GM12878 (cell line): ENCODE measurements around the gene MAPKAP1. TPM values are rescaled to one million over a fixed set of nuclear protein-coding genes. Genes with fewer than 3 reads are reported as not detected.

Source experiments
- BCL11A ChIP-seq: IDR thresholded peaks from 2 replicates; pipeline ENCODE4 v1.6.1; 2011; ENCODE audit warnings: low read depth, low read length
- CHD1 ChIP-seq: IDR thresholded peaks from 2 replicates; pipeline ENCODE4 v1.6.1; 2012; ENCODE audit warnings: low read depth, low read length, improper control_type of control experiment
- IKZF2 ChIP-seq, 2 experiments: fragments of 450-650 bp; IDR thresholded peaks; 2 replicates each; pipeline ENCODE4 v1.6.1; 2017; ENCODE audit warnings: mild to moderate bottlenecking in 2 of 2, moderate library complexity in 2 of 2
- ZBTB4 ChIP-seq: fragments of 450-650 bp; formaldehyde crosslinking; IDR thresholded peaks from 2 replicates; pipeline ENCODE4 v1.4.0; 2022; ENCODE audit warnings: mild to moderate bottlenecking, moderate library complexity
- ZBTB40 ChIP-seq: fragments of 450-650 bp; IDR thresholded peaks from 2 replicates; pipeline ENCODE4 v1.6.1; 2016; ENCODE audit warnings: mild to moderate bottlenecking, moderate library complexity, borderline replicate concordance
- polyA plus RNA-seq, 11 experiments: library from polyadenylated mRNA; depleted of rRNA in 4 of 11; unstranded in 6 of 11; stranded (reverse) in 5 of 11; fragments of >200 nt; fragmentation: Nextera tagmentation in 4 of 11; fragmentation: Illumina TruSeq in 1 of 11; extraction: Ambion mirVana in 4 of 11; extraction: Trizol in 1 of 11; gene quantifications; 1 replicate in 1 of 11; 2 replicates in 10 of 11; pipeline versions ENCODE4 v1.2.1 to v1.2.3, GENCODE V29; 2011 to 2016; ENCODE audit warnings: inconsistent platforms in 2 of 11, missing spikeins in 2 of 11, low read depth in 1 of 11
- total RNA-seq, 4 experiments: library from RNA; depleted of rRNA in 3 of 4; stranded (reverse); fragments of >200 nt in 3 of 4; fragmentation: Illumina TruSeq in 1 of 4; extraction: Trizol in 1 of 4; gene quantifications; 2 replicates each; pipeline versions ENCODE4 v1.2.1 to v1.2.3, GENCODE V29; 2013 to 2021

MAPKAP1 gene
- total and polyA plus RNA-seq, 10 of the 15 experiments (the other 5 are each of a cell fraction or from before 2014, with no cell fraction given) = 5.1 to 188 (median 105) TPM

- no peak for TF ChIP-seq ZBTB4 (CRISPR knock-in tag)
- no peak for TF ChIP-seq ZBTB40
- 0 out of 2 replicates have a peak, but pooled peaks have one; percentile 33 for TF ChIP-seq BCL11A
- TF ChIP-seq CHD1 = no peak
- TF ChIP-seq IKZF2 (IDR thresholded peaks at IDR 0.05) = peak in 1 of 2 experiments; percentile 16; a peak in 1 of 4 replicates
These were observed 43.9 kb downstream of the MAPKAP1 start (continued) for GRCh38 chr9:125663127-125663526.
